ELR (cell line): ENCODE measurements around the gene TMEM121.
A peak's percentile ranks its signal among the peaks of the same experiment; 100 is the strongest.

Experiments
- DNase-seq: peaks from one replicate; pipeline ENCODE4 v3.0.0-alpha.2; 2015; ENCODE audit warnings: low read depth

Gene TMEM121

GRCh38 chr14:105525861-105526775 lies at the start of gene TMEM121:
TSS of gene TMEM121 (plus strand) at chr14:105526583. CDS start at chr14:105528835, 2,252 bp downstream.
- DNase-seq, result peak; percentile 14

DNA sequence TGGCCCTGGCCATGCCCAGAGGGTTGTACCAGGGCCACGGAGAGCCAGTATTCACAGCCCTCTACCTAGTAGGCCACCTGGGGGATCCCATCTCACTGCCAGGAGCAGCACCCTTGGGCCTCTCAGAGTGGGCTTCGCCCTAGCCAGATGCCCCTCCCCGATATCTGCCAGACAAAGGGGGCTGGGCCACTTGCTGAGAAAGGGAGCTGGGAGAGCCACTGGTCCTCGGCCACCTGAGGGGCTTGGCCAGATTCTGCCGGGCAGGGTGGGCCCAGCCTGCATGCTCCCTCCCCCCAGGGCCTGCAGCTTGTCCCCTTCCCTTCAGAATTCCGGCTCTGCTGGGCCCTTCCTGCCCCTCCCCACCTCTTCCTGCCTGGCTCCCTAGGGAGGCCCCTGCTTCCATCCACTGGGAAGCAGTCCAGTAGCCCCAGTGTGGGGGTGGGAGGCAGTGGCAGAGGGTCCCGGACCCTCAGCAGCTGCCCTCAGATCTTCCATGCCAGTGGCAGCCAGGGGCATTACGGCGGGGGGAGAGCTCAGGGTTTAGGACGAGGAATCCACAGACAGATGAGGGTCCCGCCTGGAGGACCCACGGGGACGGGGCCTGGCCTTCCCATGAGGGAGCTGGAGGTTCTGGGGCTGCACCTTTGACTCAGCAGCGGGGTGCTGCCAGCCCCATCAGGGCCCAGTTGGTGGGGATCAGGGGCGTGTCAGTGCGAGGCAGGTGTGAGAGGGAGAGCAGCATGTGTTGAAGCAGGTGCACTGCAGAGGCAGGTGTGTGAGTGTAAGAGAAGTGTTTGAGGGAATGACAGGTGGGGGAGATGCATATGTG lies 49.3 kb upstream of the TMEM121 start:
- DNase-seq, result no peak

GRCh38 chr14:105477660-105478397 lies 48.6 kb upstream of the TMEM121 start:
- DNase-seq, result no peak

DNA sequence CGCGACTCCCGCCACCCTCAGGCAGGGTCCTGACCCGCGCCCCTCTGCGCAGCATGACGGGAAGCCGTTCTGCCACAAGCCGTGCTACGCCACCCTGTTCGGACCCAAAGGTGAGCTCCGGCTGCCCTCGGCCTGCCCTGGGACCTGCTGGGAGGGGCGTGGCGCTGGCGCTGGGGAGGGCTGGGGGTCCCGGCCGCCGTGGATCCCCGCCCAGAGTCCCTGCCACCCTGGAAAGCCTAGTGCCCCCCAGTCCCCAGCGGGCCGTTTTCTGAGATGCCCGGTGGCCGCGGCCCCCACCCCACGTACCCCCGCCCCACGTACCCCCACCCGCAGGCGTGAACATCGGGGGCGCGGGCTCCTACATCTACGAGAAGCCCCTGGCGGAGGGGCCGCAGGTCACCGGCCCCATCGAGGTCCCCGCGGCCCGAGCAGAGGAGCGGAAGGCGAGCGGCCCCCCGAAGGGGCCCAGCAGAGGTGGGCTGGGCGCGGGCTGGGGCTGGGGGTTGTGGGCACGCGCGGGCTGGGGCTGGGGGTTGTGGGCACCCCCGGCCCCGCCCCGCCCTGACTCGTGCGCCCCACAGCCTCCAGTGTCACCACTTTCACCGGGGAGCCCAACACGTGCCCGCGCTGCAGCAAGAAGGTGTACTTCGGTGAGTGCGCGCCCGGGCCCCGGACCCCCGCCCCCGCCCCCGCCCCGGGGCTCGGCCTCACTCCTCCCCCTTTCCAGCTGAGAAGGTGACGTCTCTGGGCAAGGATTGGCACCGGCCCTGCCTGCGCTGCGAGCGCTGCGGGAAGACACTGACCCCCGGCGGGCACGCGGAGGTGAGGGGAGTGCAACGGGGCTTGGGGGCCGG lies 47.8 kb upstream of the TMEM121 start:
- no peak for DNase-seq

GRCh38 chr14:105479431-105480158 lies 46.8 kb upstream of the TMEM121 start:
- DNase-seq, result no peak

DNA sequence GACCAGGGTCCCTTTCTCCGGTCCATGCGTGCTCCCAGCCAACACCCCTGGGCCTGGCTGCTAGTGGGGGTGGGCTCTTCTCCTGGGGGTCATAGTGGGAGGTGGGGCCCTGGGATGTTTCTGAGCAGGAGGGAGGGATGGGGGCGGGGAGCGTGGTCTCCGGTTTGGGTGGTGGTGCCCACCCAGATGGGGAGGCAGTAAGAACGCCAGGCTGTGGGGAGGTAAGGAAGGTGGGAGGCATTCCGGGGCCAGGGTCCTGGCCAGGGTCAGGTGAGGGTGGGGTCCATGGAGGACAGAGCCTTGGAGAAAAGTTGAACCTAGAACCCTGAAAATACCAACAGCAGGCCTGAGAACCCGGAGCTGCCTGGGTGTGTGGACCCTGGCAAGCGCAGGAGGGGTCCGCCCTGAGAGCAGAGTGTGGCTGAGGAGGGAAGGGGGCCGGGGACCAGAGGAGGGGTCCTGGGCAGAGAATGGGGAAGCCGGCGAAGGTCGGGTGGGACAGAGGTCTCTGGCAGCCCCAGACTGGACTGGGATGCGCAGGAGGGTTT lies 46.1 kb upstream of the TMEM121 start:
- DNase-seq, result no peak

DNA sequence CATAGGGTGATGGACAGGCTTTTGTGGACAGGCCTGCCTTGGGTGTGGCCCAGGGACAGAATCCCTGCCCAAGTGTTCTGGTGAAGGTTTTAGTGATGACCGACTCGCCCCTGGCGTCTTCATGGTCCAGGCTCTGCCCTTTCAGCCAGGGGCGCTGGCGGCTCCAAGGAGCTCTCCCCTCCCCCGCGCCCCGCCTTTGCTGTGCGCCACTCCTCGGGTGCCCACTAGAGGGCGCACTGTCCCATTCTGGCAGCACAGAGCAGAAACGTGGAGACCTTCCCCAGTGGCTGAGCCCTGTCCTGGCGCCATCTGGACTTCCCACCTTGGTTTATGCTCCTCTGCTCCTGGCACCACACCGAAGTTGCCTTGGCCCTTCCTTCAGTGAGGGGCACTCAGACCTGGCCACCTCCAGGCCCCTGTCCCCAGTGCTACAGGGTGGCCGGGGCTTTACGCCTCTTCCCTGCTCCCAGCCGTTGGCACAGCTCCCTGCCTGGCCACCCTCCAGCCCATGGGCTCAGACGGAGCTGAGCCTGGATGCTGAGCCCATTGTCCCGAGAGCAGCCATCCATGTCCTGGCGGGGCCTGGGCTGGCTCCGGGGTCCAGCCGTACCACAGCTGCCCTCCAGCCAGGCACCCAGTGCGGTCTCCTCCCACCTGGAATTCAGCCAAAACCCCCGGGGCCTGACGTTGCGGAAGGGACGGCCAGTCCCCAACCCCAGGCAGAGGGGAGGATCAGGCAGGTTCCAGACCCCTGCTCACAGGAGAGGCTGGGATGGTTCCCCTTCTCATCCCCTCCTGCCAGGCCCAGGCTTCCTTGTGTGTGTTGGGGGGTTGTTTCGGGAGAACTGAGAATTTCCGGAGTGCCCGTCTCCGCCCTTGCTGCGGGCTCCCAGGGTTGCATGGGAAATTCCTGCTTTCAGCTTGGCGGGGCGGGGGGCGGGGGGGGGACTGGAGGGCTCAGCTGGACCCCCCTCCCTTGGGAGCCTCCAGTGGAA lies 45.3 kb upstream of the TMEM121 start:
- DNase-seq, result peak; percentile 89

GRCh38 chr14:105481886-105482457 lies 44.4 kb upstream of the TMEM121 start:
- peak; percentile 99 for DNase-seq

DNA sequence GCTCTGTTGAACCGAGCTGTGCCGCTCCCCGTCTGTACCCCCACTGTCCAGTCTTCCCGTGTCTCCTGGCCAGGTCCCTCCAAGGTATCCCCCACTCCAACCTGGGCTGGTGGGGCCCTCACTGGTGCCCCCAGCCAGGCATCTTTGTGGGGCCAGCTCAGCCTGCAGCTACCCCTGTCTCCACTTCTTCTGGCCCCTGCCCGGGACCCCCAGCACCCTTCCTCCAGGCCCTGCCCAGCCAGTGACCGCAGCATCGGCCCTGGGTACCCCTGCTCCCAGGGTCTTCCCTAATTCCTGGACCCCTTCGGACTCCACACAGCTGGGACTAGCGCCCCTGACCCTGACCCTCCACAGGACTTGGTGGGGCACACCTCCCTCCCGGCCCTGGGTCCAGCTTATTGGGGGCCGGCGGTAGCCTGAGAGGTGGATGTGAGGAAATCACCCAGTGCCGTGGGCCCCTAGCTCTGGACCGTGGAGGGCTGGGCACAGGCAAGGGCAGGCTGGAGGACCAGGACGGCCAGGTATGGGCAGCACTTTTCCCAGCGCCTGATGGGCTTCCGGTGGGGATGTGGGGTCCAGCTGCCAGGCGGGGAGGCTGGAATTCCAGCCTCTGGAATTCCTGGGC lies 43.8 kb upstream of the TMEM121 start:
- no peak for DNase-seq

DNA sequence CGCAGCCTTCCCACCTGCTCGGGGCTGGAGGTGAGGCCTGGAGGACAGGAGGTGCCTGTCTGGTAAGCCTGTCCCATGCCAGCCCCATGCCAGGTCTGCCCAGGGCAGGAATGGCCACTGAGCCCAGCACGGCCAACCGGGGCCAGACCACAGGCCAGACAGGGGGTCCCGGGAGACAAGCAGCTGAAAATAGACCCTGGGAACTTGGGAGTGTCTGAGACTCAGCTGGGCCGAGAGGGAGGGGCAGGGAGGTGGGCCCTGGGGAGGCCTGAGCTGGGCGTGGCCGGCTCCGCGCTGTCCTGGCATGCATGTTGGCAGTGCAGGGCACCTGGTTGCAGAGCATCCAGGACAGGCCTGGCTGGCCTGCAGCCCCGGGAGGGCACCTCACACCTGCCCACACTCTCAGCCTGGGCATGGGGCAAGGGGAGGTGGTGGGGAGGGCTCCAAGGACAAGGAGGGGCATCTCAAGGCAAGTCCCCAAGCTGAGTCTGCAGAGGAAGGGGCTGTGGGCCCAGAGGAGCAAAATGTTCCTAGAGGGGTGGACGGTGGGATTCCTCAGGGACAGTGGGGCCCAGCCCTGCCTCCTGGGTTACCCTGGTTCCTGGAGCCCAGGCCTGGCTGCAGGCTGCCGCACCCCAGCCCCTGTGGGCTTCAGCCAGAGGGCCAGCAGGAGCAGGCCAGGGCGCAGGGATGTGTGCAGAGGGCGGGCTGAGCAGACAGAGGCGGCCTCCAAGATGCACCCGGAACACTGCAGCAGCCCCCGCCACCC lies 42.9 kb upstream of the TMEM121 start:
- no peak for DNase-seq

DNA sequence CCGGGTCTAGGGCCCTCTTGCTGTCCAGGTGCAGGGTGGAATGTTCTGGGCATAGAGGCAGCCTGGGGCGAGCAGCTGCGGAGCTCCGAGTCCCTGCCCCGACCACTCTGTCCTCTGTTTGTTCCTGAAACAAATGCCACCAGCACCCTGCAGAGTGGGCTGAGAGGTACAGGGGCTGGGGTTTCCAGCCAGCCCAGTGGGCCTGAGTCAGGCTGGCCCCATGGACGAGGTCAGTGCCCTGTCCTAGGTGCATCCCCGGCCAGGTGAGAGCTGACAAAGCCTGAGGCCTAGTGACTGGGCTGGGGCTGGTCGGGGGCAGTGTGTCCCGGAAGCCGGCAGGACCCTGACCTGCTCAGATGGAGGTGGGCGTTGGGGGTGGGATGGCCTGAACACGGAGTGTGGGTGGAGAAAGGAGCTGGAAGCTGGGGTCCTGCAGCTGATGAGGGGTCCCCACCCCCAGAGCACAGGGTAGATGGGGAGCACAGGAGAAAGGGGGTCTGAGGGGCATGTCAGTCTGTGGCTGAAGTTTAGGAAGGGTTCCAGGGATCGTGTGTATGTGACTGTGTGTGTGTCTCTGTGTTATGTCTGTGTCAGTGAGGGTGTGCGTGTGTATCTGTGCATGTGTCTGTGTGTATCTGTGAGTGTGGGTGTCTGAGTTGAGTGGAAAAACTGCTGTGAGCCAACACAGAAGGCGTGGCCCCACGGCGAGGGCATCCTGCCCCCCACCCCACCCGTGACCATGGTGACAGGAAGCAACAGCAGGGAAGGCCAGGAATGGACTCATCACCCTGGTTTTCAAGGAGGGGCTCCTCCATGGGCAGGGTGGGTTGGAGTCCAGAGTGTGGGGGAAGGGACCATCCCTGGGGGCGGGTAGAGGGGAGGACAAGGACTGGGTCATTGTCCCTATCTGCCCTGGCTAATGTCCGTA lies 42.0 kb upstream of the TMEM121 start:
- DNase-seq, result peak; percentile 24

DNA sequence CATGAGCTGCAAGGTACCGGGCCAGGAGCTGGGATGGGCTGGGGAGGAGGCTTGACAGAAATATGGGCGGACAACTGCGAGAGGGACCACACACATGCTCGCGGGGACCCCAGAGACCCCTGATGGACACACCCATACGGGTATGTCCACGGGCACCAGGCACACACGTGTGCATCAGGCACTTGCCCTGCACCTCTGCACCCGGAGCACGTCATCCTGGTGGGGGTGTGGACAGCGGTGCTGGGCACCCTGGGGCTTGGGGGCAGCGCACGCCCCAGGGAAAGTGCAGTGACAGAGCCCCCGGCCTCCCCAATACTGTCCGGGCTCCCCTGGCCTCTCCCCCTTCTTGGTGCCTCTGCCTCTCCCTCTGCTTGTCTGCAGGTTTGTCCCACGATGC lies 41.4 kb upstream of the TMEM121 start:
- DNase-seq, result no peak

DNA sequence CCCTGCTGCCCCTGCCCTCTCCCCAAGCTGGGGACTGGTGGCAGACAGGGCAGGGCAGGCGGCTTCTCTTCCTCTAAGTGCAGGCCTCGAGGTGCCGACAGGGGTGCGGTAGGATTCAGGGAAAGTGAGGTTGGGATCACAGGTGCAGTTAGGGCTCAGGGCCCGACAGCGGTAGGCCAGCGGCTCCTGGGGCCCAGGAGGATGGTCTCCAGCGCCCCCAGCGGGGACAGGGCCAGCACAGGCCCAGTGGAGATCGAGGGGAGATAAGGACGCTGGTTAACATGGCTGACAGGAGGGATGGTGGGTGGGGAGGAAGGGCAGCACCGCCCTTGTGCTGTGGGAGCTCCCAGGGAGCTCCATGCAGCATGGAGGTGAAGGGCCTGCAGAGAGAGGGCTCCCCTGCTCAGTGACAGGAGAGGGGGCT lies 40.6 kb upstream of the TMEM121 start:
- peak; percentile 46 for DNase-seq

DNA sequence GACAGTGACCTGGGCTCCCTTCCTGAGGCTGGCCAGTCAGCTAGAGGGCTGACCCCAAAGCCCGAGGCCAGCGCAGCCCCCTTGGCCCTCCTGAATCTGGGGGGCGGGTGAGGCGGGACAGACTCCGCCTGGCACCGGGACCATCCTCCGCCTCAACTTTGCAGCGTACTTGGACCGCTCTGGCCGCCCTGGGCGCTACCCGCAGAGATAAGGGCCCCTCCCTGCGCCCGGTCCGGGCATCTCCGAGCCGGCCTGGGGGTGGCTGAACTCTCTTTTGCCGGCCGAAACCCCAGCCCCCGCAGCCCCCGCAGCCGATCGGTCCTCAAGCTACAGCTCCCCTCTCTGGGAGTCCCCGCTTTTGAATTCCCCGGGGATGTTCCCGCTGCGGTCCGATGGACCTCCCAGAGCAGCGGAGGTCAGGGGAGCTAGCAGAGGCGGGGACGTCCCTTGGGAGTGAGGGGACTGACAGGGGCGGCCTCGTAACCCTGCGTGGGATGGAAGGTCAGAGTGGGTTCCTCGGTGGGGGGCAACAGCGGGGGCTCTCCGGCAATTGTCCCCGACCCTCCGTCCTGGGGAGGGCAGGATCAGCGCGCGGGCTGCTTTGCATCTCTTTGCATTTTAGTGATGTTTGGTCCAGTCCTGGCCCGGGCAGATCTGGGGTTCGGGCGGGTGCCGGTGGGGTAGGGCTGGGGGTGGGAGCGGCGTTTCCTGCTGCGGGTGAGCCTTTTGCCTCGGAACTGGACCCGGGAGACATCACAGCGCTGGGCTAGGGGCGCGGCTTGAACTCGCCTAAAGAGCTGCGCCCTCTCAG lies 40.0 kb upstream of the TMEM121 start, which contains the start of gene CRIP1:
Gene CRIP1, plus strand, starts transcription at position 724 of the 811 bp plus-strand sequence. CDS start 374 bp downstream, outside the sequence.
- no peak for DNase-seq

DNA sequence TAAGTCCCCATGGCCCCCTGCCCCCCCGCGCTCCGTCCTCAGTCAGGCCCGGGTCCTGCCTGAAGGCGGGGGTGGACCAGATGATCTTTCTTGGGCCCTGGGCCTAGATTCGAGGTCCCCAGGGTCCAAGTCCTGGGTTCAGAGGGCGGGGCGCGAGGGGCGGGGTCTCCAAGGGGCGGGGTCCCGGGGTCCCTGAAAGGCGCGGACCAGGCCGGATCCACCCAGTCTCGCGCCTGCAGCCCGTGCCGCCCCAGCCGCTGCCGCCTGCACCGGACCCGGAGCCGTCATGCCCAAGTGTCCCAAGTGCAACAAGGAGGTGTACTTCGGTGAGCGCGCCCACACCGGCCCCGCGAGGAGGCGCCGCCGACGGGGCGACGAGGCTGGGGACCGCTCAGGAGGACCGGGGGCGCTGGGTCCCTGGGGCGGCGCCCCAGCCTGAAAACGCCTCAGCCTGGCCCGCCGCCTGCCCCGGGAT lies 39.4 kb upstream of the TMEM121 start:
- no peak for DNase-seq
